ENCODE data around the gene RIPPLY3.
"Not testable (repeated sequence)": the region's sequence is repeated elsewhere in the genome, so short reads cannot be mapped to it uniquely, and the experiment has no call there.

The RIPPLY3 gene

GRCh38 chr21:36994501-36995158 is 11.9 kb upstream of the RIPPLY3 start:
- Histone ChIP-seq H2AFZ (no peak overlapping the region), H3K79me2 (no peaks in the 10 kb centered on the region), H3K27me3 (ENCODE audit: control insufficient read depth, insufficient read depth, low read length) (no peaks in the 10 kb centered on the region), H3K4me2 (ENCODE audit: low read length) (no peak overlapping the region), H3K4me3 (ENCODE audit: low read depth, low read length) (no peak overlapping the region), H3K36me3 (ENCODE audit: control insufficient read depth, insufficient read depth, low read length) (no peaks in the 10 kb centered on the region), H3K4me1 (no peaks in the 10 kb centered on the region), H3K9ac (no peak overlapping the region), H3K27ac (no peak overlapping the region), H3K9me3 (ENCODE audit: control insufficient read depth, low read length) (no peaks in the 10 kb centered on the region)
- TF ChIP-seq CTCF (IDR thresholded peaks at IDR 0.05) = no peak

GRCh38 chr21:36995285-36995684 is 11.2 kb upstream of the RIPPLY3 start:
- not testable (repeated sequence) for H3K79me2 ChIP-seq; H3K4me3 ChIP-seq (ENCODE audit: low read depth, low read length); H3K27ac ChIP-seq; H2AFZ ChIP-seq; H3K4me2 ChIP-seq (ENCODE audit: low read length); H3K36me3 ChIP-seq (ENCODE audit: control insufficient read depth, insufficient read depth, low read length); H3K9ac ChIP-seq; H3K9me3 ChIP-seq (ENCODE audit: control insufficient read depth, low read length); H3K27me3 ChIP-seq (ENCODE audit: control insufficient read depth, insufficient read depth, low read length); H3K4me1 ChIP-seq

GRCh38 chr21:36999131-36999898 is 7.2 kb upstream of the RIPPLY3 start:
- no peaks in the 10 kb centered on the region for H3K79me2 ChIP-seq
- TF ChIP-seq CTCF (IDR thresholded peaks at IDR 0.05) = no peak
- H3K4me2 ChIP-seq (ENCODE audit: low read length) = no peak overlapping the region
- no peaks in the 10 kb centered on the region for H3K27me3 ChIP-seq (ENCODE audit: control insufficient read depth, insufficient read depth, low read length)
- no peaks in the 10 kb centered on the region for H3K4me1 ChIP-seq
- no peaks in the 10 kb centered on the region for H3K9me3 ChIP-seq (ENCODE audit: control insufficient read depth, low read length)
- no peak overlapping the region for H2AFZ ChIP-seq
- H3K27ac ChIP-seq = no peak overlapping the region
- no peak overlapping the region for H3K4me3 ChIP-seq (ENCODE audit: low read depth, low read length)
- no peaks in the 10 kb centered on the region for H3K36me3 ChIP-seq (ENCODE audit: control insufficient read depth, insufficient read depth, low read length)
- no peak overlapping the region for H3K9ac ChIP-seq

GRCh38 chr21:37000381-37000780 is 6.1 kb upstream of the RIPPLY3 start:
- no peaks in the 10 kb centered on the region for H3K79me2 ChIP-seq

More at GRCh38 chr21:37000381-37000780, 6.1 kb upstream of the RIPPLY3 start:
- no peak overlapping the region for H3K27ac ChIP-seq
- H3K4me2 ChIP-seq (ENCODE audit: low read length) = no peak overlapping the region
- H3K4me3 ChIP-seq (ENCODE audit: low read depth, low read length) = no peak overlapping the region
- no peaks in the 10 kb centered on the region for H3K9me3 ChIP-seq (ENCODE audit: control insufficient read depth, low read length)
- no peak overlapping the region for H3K9ac ChIP-seq
- TF ChIP-seq CTCF (IDR thresholded peaks at IDR 0.05) = no peak
- no peaks in the 10 kb centered on the region for H3K4me1 ChIP-seq
- H3K27me3 ChIP-seq (ENCODE audit: control insufficient read depth, insufficient read depth, low read length) = no peaks in the 10 kb centered on the region
- H2AFZ ChIP-seq = no peak overlapping the region
- no peaks in the 10 kb centered on the region for H3K36me3 ChIP-seq (ENCODE audit: control insufficient read depth, insufficient read depth, low read length)
